CMK (cell line): ENCODE data around the gene TNFSF11.
"Not testable (repeated sequence)": the region's sequence is repeated elsewhere in the genome, so short reads cannot be mapped to it uniquely, and the experiment has no call there.

Experiments used
- DNase-seq: peaks from one replicate; pipeline ENCODE4 v3.0.0-alpha.2; 2010; ENCODE audit warnings: low read depth

The TNFSF11 gene

GRCh38 chr13:42560320-42560719, 13.6 kb upstream of the TNFSF11 start:
- not testable (repeated sequence) for DNase-seq

GRCh38 chr13:42561752-42562467, 12.0 kb upstream of the TNFSF11 start:
- DNase-seq, result no peak

GRCh38 chr13:42567906-42568305, 6.0 kb upstream of the TNFSF11 start:
- no peak for DNase-seq

- DNase-seq, result no peak
These were observed 4.2 kb upstream of the TNFSF11 start for GRCh38 chr13:42569576-42570344.

GRCh38 chr13:42571895-42572294, 2.1 kb upstream of the TNFSF11 start:
- no peak for DNase-seq

GRCh38 chr13:42574435-42575311, 721 bp downstream of the TNFSF11 start:
- no peak for DNase-seq

GRCh38 chr13:42575938-42576337, 2.0 kb downstream of the TNFSF11 start:
- DNase-seq, result no peak

- no peak for DNase-seq
These were observed 3.6 kb downstream of the TNFSF11 start for GRCh38 chr13:42577538-42577937.

GRCh38 chr13:42580644-42581043, 6.7 kb downstream of the TNFSF11 start:
- DNase-seq, result no peak

GRCh38 chr13:42581427-42581826, 7.5 kb downstream of the TNFSF11 start:
- DNase-seq, result no peak

GRCh38 chr13:42591602-42592001, 17.6 kb downstream of the TNFSF11 start:
- DNase-seq, result no peak

GRCh38 chr13:42592915-42593900, 19.3 kb downstream of the TNFSF11 start:
- DNase-seq, result no peak

GRCh38 chr13:42594481-42595252, 20.7 kb downstream of the TNFSF11 start:
- no peak for DNase-seq

GRCh38 chr13:42595253-42595571, 21.3 kb downstream of the TNFSF11 start:
- DNase-seq, result no peak

GRCh38 chr13:42597505-42597904, 23.6 kb downstream of the TNFSF11 start:
- DNase-seq, result no peak

GRCh38 chr13:42600943-42601342, 27.0 kb downstream of the TNFSF11 start:
- DNase-seq, result no peak

GRCh38 chr13:42602906-42603305, 29.0 kb downstream of the TNFSF11 start:
- DNase-seq, result no peak

- no peak for DNase-seq
These were observed 29.6 kb downstream of the TNFSF11 start for GRCh38 chr13:42603571-42603970.

- DNase-seq, result no peak
These were observed 33.6 kb downstream of the TNFSF11 start for GRCh38 chr13:42607546-42607945.

GRCh38 chr13:42610649-42611048, 36.7 kb downstream of the TNFSF11 start:
- DNase-seq, result no peak
